Measurements from ENCODE around the gene KAT6B.

Gene KAT6B

DNA sequence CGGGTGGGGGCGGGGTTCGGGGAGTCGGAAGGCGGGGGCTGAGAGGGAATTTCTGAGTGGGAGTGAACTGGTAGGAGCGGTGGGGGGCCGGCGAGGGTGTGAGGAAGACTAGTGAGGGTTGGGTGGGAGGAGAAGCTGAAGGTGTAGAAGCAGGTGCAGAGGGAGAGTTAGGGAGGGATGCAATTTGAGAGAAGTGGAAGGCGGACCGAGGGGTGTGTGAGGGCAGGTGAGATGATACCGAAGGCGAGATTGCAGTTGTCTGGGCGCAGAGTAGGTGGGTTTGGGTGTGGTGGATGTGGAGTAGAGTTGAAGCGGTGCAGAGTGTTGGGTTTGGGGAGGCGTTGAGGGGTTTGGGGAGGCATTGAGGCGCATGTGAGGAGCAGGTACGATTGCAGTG is 643 bp downstream of the KAT6B start (continued):
- TF ChIP-seq, protein P1, sequence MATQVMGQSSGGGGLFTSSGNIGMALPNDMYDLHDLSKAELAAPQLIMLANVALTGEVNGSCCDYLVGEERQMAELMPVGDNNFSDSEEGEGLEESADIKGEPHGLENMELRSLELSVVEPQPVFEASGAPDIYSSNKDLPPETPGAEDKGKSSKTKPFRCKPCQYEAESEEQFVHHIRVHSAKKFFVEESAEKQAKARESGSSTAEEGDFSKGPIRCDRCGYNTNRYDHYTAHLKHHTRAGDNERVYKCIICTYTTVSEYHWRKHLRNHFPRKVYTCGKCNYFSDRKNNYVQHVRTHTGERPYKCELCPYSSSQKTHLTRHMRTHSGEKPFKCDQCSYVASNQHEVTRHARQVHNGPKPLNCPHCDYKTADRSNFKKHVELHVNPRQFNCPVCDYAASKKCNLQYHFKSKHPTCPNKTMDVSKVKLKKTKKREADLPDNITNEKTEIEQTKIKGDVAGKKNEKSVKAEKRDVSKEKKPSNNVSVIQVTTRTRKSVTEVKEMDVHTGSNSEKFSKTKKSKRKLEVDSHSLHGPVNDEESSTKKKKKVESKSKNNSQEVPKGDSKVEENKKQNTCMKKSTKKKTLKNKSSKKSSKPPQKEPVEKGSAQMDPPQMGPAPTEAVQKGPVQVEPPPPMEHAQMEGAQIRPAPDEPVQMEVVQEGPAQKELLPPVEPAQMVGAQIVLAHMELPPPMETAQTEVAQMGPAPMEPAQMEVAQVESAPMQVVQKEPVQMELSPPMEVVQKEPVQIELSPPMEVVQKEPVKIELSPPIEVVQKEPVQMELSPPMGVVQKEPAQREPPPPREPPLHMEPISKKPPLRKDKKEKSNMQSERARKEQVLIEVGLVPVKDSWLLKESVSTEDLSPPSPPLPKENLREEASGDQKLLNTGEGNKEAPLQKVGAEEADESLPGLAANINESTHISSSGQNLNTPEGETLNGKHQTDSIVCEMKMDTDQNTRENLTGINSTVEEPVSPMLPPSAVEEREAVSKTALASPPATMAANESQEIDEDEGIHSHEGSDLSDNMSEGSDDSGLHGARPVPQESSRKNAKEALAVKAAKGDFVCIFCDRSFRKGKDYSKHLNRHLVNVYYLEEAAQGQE (tag by site-specific recombination; IDR thresholded peaks at IDR 0.05) = 0 out of 2 replicates have a peak, but pooled peaks have one; percentile 27
- TF ChIP-seq ZNF175 (tag by site-specific recombination; IDR thresholded peaks at IDR 0.05) = no peak
- TF ChIP-seq ZNF266 (tag by site-specific recombination; IDR thresholded peaks at IDR 0.05; ENCODE audit: low read depth) = no peak
- TF ChIP-seq, protein P2, sequence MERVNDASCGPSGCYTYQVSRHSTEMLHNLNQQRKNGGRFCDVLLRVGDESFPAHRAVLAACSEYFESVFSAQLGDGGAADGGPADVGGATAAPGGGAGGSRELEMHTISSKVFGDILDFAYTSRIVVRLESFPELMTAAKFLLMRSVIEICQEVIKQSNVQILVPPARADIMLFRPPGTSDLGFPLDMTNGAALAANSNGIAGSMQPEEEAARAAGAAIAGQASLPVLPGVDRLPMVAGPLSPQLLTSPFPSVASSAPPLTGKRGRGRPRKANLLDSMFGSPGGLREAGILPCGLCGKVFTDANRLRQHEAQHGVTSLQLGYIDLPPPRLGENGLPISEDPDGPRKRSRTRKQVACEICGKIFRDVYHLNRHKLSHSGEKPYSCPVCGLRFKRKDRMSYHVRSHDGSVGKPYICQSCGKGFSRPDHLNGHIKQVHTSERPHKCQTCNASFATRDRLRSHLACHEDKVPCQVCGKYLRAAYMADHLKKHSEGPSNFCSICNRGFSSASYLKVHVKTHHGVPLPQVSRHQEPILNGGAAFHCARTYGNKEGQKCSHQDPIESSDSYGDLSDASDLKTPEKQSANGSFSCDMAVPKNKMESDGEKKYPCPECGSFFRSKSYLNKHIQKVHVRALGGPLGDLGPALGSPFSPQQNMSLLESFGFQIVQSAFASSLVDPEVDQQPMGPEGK (tag by site-specific recombination; IDR thresholded peaks at IDR 0.05) = peak; percentile 64; the same call in 1 of the 2 replicates
- no peak for TF ChIP-seq ZNF571 (tag by site-specific recombination; IDR thresholded peaks at IDR 0.05)
- TF ChIP-seq ZBTB20 (tag by site-specific recombination; IDR thresholded peaks at IDR 0.05) = no peak
- TF ChIP-seq ZNF394 (tag by site-specific recombination; IDR thresholded peaks at IDR 0.05; ENCODE audit: borderline replicate concordance) = peak; percentile 62; the same call in 1 of the 2 replicates
- TF ChIP-seq, protein P3, sequence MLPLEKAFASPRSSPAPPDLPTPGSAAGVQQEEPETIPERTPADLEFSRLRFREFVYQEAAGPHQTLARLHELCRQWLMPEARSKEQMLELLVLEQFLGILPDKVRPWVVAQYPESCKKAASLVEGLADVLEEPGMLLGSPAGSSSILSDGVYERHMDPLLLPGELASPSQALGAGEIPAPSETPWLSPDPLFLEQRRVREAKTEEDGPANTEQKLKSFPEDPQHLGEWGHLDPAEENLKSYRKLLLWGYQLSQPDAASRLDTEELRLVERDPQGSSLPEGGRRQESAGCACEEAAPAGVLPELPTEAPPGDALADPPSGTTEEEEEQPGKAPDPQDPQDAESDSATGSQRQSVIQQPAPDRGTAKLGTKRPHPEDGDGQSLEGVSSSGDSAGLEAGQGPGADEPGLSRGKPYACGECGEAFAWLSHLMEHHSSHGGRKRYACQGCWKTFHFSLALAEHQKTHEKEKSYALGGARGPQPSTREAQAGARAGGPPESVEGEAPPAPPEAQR (tag by site-specific recombination; IDR thresholded peaks at IDR 0.05) = no peak
- no peak for TF ChIP-seq ZBTB8A (tag by site-specific recombination; IDR thresholded peaks at IDR 0.05)
- TF ChIP-seq ZNF426 (tag by site-specific recombination; IDR thresholded peaks at IDR 0.05) = no peak

DNA sequence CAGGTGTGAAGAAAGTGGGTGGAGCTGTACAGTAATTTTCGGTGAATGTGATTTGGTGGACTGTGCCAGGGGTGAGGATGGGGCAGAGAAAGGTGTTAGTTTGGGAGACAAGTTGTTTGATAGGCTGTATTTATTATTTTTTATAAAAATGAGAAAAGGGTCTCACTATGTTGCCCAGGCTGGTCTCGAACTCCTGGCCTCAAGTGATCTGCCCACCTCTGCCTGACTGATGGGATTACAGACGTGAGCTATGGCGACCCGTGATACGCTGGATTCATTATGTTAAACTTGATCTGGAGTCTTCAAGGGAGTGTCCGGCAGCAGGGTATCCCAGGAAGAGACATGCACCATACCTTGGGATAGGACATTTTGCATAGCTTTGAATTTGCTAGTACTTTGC is 1.3 kb downstream of the KAT6B start:
- no peaks in the 10 kb centered on the region; the same call in 1 of the 2 replicates for H3K9me3 ChIP-seq (ENCODE audit: control insufficient read depth, insufficient read depth, low read depth, low read length)
- peak overlapping the region; percentile 86; the same call in 1 of the 2 replicates for H3K4me3 ChIP-seq (ENCODE audit: low read depth, low read length)
- ChIA-PET POLR2A (interaction anchor here (0.7 to 0.8 kb wide), 2 partner anchors 10 to 176 kb away, joined by 3 to 7 read pairs; no protein-coding TSS in a partner anchor), CTCF (interaction anchor here (0.6 to 1.9 kb wide), 2 partner anchors 194 to 287 kb away, joined by 3 to 7 read pairs; no protein-coding TSS in a partner anchor)
- H3K27ac ChIP-seq (ENCODE audit: extremely low read depth, low read depth, low read length) = no peak overlapping the region; the same call in 1 of the 2 replicates
- H3K36me3 ChIP-seq (ENCODE audit: control insufficient read depth in 2 of 2, insufficient read depth in 1 of 2, low read length in 2 of 2) = peaks cover 0 to 3% of the 10 kb centered on the region in 2 experiments; a peak in 1 of 3 replicates
- TF ChIP-seq ZNF121 (tag by site-specific recombination; IDR thresholded peaks at IDR 0.05) = peak; percentile 98
- TF ChIP-seq ZNF830 (tag by site-specific recombination; IDR thresholded peaks at IDR 0.05; ENCODE audit: low read depth) = no peak
- TF ChIP-seq ZNF701 (tag by site-specific recombination; IDR thresholded peaks at IDR 0.05) = no peak
- TF ChIP-seq, protein P4, sequence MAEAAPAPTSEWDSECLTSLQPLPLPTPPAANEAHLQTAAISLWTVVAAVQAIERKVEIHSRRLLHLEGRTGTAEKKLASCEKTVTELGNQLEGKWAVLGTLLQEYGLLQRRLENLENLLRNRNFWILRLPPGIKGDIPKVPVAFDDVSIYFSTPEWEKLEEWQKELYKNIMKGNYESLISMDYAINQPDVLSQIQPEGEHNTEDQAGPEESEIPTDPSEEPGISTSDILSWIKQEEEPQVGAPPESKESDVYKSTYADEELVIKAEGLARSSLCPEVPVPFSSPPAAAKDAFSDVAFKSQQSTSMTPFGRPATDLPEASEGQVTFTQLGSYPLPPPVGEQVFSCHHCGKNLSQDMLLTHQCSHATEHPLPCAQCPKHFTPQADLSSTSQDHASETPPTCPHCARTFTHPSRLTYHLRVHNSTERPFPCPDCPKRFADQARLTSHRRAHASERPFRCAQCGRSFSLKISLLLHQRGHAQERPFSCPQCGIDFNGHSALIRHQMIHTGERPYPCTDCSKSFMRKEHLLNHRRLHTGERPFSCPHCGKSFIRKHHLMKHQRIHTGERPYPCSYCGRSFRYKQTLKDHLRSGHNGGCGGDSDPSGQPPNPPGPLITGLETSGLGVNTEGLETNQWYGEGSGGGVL (tag by site-specific recombination; IDR thresholded peaks at IDR 0.05) = no peak
- TF ChIP-seq, protein P5, sequence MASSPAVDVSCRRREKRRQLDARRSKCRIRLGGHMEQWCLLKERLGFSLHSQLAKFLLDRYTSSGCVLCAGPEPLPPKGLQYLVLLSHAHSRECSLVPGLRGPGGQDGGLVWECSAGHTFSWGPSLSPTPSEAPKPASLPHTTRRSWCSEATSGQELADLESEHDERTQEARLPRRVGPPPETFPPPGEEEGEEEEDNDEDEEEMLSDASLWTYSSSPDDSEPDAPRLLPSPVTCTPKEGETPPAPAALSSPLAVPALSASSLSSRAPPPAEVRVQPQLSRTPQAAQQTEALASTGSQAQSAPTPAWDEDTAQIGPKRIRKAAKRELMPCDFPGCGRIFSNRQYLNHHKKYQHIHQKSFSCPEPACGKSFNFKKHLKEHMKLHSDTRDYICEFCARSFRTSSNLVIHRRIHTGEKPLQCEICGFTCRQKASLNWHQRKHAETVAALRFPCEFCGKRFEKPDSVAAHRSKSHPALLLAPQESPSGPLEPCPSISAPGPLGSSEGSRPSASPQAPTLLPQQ (tag by site-specific recombination; IDR thresholded peaks at IDR 0.05) = no peak
- no peak for TF ChIP-seq ZNF791 (tag by site-specific recombination; IDR thresholded peaks at IDR 0.05)
- H3K4me1 ChIP-seq (ENCODE audit: control insufficient read depth, insufficient read depth, low read length) = peaks cover 19% of the 10 kb centered on the region

Data from HEK293 (cell line).